Measurements from ENCODE around the gene GARRE1. TPM values are rescaled to one million over a fixed set of nuclear protein-coding genes. Genes with fewer than 3 reads are reported as not detected.

GARRE1 gene
- total and polyA plus RNA-seq, 2 donors (not counting 3 experiments of a cell fraction or from before 2014, with no cell fraction given), result 39.2 to 46.8 TPM

DNA sequence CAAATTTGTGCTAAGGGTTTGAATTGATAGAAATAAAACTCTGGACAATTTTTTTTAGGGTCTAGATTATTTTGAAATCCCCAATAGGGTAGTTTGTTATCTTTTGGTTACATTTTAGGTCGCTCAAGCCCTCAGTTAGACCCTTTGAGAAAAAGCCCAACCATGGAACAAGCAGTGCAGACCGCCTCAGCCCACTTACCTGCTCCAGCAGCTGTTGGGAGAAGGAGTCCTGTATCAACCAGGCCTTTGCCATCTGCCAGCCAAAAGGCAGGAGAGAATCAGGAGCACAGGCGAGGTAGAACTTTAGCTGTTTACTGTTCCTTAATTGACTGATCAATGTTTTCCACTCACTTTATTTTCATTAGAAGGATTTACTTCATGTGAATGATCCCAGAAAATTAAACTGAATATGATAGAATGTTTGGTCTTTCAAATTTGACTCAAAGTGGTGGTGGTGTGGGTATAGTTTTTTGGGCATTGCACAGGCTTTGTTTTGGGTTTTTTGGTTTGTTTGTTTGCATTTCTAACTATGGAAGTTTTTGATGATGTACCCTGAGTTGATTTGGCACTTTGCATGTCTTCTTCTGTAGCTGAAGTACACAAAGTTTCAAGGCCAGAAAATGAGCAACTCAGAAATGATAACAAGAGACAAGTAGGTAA is 39.2 kb upstream of the GARRE1 start:
- Histone ChIP-seq H3K9me1 (replicated peaks; ENCODE audit: control insufficient read depth, extremely low read depth, insufficient read depth, low read length) (no peaks in the 10 kb centered on the region), H3K4me2 (ENCODE audit: insufficient read depth, low read length) (no peak overlapping the region), H3K4me3 (replicated peaks in 1 of 3; ENCODE audit: insufficient read depth in 1 of 3, low read depth in 1 of 3, low read length in 3 of 3) (no peak overlapping the region), H3K27me3 (ENCODE audit: control insufficient read depth in 2 of 2, insufficient read depth in 2 of 2, low read length in 2 of 2) (no peaks in the 10 kb centered on the region), H2AFZ (ENCODE audit: low read depth, low read length) (no peak overlapping the region), H3K9ac (replicated peaks; ENCODE audit: extremely low read depth, insufficient read depth, low read length) (no peak overlapping the region), H3K4me1 (ENCODE audit: control insufficient read depth, extremely low read depth, insufficient read depth, low read length) (peaks cover 11% of the 10 kb centered on the region), H3K27ac (ENCODE audit: insufficient read depth, low read depth, low read length) (no peak overlapping the region), H3K9me3 (replicated peaks; ENCODE audit: control insufficient read depth, insufficient read depth, low read length) (no peaks in the 10 kb centered on the region), H3K36me3 (ENCODE audit: control insufficient read depth in 2 of 2, extremely low read depth in 1 of 2, insufficient read depth in 2 of 2, low read length in 2 of 2) (peaks cover 7 to 11% of the 10 kb centered on the region in 2 experiments), H4K20me1 (replicated peaks; ENCODE audit: control insufficient read depth, extremely low read depth, insufficient read depth, low read length) (no peaks in the 10 kb centered on the region), H3K79me2 (ENCODE audit: control insufficient read depth, insufficient read depth, low read length) (peaks cover 16% of the 10 kb centered on the region)
- no TSS peak for BruUV-seq (replicated peaks)
- no peak for TF ChIP-seq POLR2AphosphoS5 (IDR thresholded peaks at IDR 0.05; ENCODE audit: insufficient read depth, low read depth, low read length)
- no peak for TF ChIP-seq MYC (IDR thresholded peaks at IDR 0.05; ENCODE audit: low read depth, low read length)
- TF ChIP-seq, protein P1, sequence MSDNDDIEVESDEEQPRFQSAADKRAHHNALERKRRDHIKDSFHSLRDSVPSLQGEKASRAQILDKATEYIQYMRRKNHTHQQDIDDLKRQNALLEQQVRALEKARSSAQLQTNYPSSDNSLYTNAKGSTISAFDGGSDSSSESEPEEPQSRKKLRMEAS (IDR thresholded peaks at IDR 0.05; ENCODE audit: insufficient read depth, insufficient read length), result no peak
- FAIRE-seq (no peak), DNase-seq (ENCODE audit: low read depth, low spot score) (no peak)
- intact Hi-C loops (cut with micrococcal nuclease), result loop anchor here (5.0 to 10.0 kb wide), 2 partner anchors 93 to 220 kb away; no protein-coding TSS in a partner anchor
- dilution Hi-C loops (cut with MboI; ENCODE audit: extremely low pct_ligation_motif_present, low sequenced_read_pairs), result no loop called here
- ChIA-PET POLR2A (no interaction called here), CTCF (no interaction called here)

DNA sequence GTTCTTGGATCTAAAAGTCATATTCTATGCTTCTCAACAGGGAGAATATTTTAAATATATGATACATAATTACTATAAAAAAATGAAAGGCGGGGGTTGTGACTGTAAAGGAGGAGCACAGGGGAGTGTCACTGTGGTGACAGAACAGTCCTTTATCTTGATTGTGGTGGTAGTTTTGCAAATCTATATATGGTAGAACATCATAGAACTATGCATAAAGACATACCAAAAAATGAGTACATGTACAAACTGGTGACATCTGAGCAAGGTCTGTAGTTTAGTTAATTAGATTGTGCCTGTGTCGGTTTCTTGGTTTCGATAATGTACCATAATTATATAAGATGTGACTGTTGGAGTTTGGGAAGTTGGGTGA is 38.7 kb upstream of the GARRE1 start:
- TF ChIP-seq POLR2AphosphoS5 (IDR thresholded peaks at IDR 0.05; ENCODE audit: insufficient read depth, low read depth, low read length), result no peak
- TF ChIP-seq MYC (IDR thresholded peaks at IDR 0.05; ENCODE audit: low read depth, low read length), result no peak
- TF ChIP-seq EZH2 (IDR thresholded peaks at IDR 0.05; ENCODE audit: borderline replicate concordance, low read depth, low read length, severe bottlenecking), result no peak
- TF ChIP-seq, protein P2, sequence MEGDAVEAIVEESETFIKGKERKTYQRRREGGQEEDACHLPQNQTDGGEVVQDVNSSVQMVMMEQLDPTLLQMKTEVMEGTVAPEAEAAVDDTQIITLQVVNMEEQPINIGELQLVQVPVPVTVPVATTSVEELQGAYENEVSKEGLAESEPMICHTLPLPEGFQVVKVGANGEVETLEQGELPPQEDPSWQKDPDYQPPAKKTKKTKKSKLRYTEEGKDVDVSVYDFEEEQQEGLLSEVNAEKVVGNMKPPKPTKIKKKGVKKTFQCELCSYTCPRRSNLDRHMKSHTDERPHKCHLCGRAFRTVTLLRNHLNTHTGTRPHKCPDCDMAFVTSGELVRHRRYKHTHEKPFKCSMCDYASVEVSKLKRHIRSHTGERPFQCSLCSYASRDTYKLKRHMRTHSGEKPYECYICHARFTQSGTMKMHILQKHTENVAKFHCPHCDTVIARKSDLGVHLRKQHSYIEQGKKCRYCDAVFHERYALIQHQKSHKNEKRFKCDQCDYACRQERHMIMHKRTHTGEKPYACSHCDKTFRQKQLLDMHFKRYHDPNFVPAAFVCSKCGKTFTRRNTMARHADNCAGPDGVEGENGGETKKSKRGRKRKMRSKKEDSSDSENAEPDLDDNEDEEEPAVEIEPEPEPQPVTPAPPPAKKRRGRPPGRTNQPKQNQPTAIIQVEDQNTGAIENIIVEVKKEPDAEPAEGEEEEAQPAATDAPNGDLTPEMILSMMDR (IDR thresholded peaks at IDR 0.05; ENCODE audit: extremely low read depth in 1 of 2, insufficient read depth in 1 of 2, low read depth in 1 of 2, low read length in 2 of 2), result no peak
- no peak for TF ChIP-seq FOS (IDR thresholded peaks at IDR 0.05; ENCODE audit: borderline replicate concordance, insufficient read depth, low read length)
- no peak for TF ChIP-seq JUN (IDR thresholded peaks at IDR 0.05; ENCODE audit: borderline replicate concordance, insufficient read depth, insufficient read length, low read depth)
- TF ChIP-seq POLR2A (IDR thresholded peaks at IDR 0.05; ENCODE audit: low read depth, low read length), result no peak
- TF ChIP-seq, protein P1 (IDR thresholded peaks at IDR 0.05; ENCODE audit: insufficient read depth, insufficient read length), result no peak
- no peak for TF ChIP-seq GATA2 (IDR thresholded peaks at IDR 0.05; ENCODE audit: insufficient read depth, insufficient read length, low read depth, low read length)
- ChIA-PET CTCF (no interaction called here), POLR2A (no interaction called here)
- no peak for DNase-seq (ENCODE audit: low read depth, low spot score)
- Histone ChIP-seq H4K20me1 (replicated peaks; ENCODE audit: control insufficient read depth, extremely low read depth, insufficient read depth, low read length) (no peaks in the 10 kb centered on the region), H3K27me3 (ENCODE audit: control insufficient read depth in 2 of 2, insufficient read depth in 2 of 2, low read length in 2 of 2) (no peaks in the 10 kb centered on the region), H3K36me3 (ENCODE audit: control insufficient read depth in 2 of 2, extremely low read depth in 1 of 2, insufficient read depth in 2 of 2, low read length in 2 of 2) (peaks cover 8 to 9% of the 10 kb centered on the region in 2 experiments), H3K9ac (replicated peaks; ENCODE audit: extremely low read depth, insufficient read depth, low read length) (no peak overlapping the region), H3K4me1 (ENCODE audit: control insufficient read depth, extremely low read depth, insufficient read depth, low read length) (peaks cover 11% of the 10 kb centered on the region), H3K27ac (ENCODE audit: insufficient read depth, low read depth, low read length) (no peak overlapping the region), H3K4me2 (ENCODE audit: insufficient read depth, low read length) (no peak overlapping the region), H3K79me2 (ENCODE audit: control insufficient read depth, insufficient read depth, low read length) (peaks cover 18% of the 10 kb centered on the region), H3K4me3 (replicated peaks in 1 of 3; ENCODE audit: insufficient read depth in 1 of 3, low read depth in 1 of 3, low read length in 3 of 3) (no peak overlapping the region), H3K9me3 (replicated peaks; ENCODE audit: control insufficient read depth, insufficient read depth, low read length) (no peaks in the 10 kb centered on the region), H3K9me1 (replicated peaks; ENCODE audit: control insufficient read depth, extremely low read depth, insufficient read depth, low read length) (no peaks in the 10 kb centered on the region), H2AFZ (ENCODE audit: low read depth, low read length) (no peak overlapping the region)
- no peak for FAIRE-seq
- intact Hi-C loops (cut with micrococcal nuclease) (loop anchor here (5.0 to 10.0 kb wide), 2 partner anchors 93 to 219 kb away; no protein-coding TSS in a partner anchor), dilution Hi-C loops (cut with MboI; ENCODE audit: extremely low pct_ligation_motif_present, low sequenced_read_pairs) (no loop called here)
- BruUV-seq (replicated peaks), result no TSS peak
